GM23248 (cell line): ENCODE results near the gene KIAA1671.

Source experiments
- EZH2 ChIP-seq: fragments of 200-600 bp; sonication (generic); IDR thresholded peaks from 2 replicates; pipeline ENCODE4 v1.6.1; 2018; ENCODE audit warnings: antibody characterized with exemption, mild to moderate bottlenecking; ENCODE audit not compliant: insufficient read depth, poor library complexity, severe bottlenecking
- EZH2phosphoT487 ChIP-seq: fragments of 200-600 bp; sonication (generic); IDR thresholded peaks from 2 replicates; pipeline ENCODE4 v1.6.1; 2018; ENCODE audit warnings: antibody characterized with exemption, moderate library complexity, mild to moderate bottlenecking, low read depth; ENCODE audit not compliant: insufficient read depth

- TF ChIP-seq EZH2 (no peak), EZH2phosphoT487 (no peak)
These were observed 253.3 kb downstream of the KIAA1671 start for GRCh38 chr22:25205847-25206246.
